MCF 10A (cell line): ENCODE results near the gene PPHLN1. TPM values are rescaled to one million over a fixed set of nuclear protein-coding genes. Genes with fewer than 3 reads are reported as not detected.
"Not testable (repeated sequence)": the region's sequence is repeated elsewhere in the genome, so short reads cannot be mapped to it uniquely, and the experiment has no call there.

Experiments
- BruUV-seq: library from RNA; stranded (reverse); fragments of 400-500 nt; replicated peaks from 2 replicates; lab custom pipeline; 2021; lab: Mats Ljungman, UMichigan
- CTCF ChIA-PET: fragments of 300-600 bp; sonication (Branson Sonifier 250); formaldehyde crosslinking; extraction: SDS; loops from one replicate; lab custom pipeline; 2021; ENCODE audit warnings: antibody characterized with exemption, inconsistent platforms; lab: Yijun Ruan, JAX
- POLR2A ChIA-PET: fragments of 300-600, 350-650 bp; sonication (Branson Sonifier 250); formaldehyde crosslinking; extraction: SDS; loops from one replicate; lab custom pipeline; 2020; ENCODE audit warnings: antibody characterized with exemption, inconsistent platforms; lab: Yijun Ruan, JAX
- DNase-seq: peaks from one replicate; pipeline ENCODE4 v3.0.0-alpha.2; 2018; ENCODE audit not compliant: unreplicated experiment
- H3K27ac Mint-ChIP-seq: one replicate; pipeline ENCODE4 v1.8.0; 2022; ENCODE audit warnings: mild to moderate bottlenecking, low read depth, mixed read lengths; ENCODE audit not compliant: unreplicated experiment
- H3K27me3 Mint-ChIP-seq: one replicate; pipeline ENCODE4 v1.8.0; 2022; ENCODE audit warnings: mixed read lengths; ENCODE audit not compliant: insufficient read depth, unreplicated experiment
- H3K36me3 Mint-ChIP-seq: one replicate; pipeline ENCODE4 v1.8.0; 2022; ENCODE audit warnings: mild to moderate bottlenecking, moderate library complexity, mixed read lengths; ENCODE audit not compliant: insufficient read depth, unreplicated experiment
- H3K4me1 Mint-ChIP-seq: one replicate; pipeline ENCODE4 v1.8.0; 2022; ENCODE audit warnings: mixed read lengths; ENCODE audit not compliant: insufficient read depth, unreplicated experiment
- H3K4me3 Mint-ChIP-seq: one replicate; pipeline ENCODE4 v1.8.0; 2022; ENCODE audit warnings: mild to moderate bottlenecking, moderate library complexity, mixed read lengths; ENCODE audit not compliant: unreplicated experiment
- H3K9me3 Mint-ChIP-seq: one replicate; pipeline ENCODE4 v1.8.0; 2022; ENCODE audit warnings: mixed read lengths; ENCODE audit not compliant: unreplicated experiment
- intact Hi-C: fragments of 100-400 bp; cut with micrococcal nuclease; formaldehyde crosslinking; loops from 2 replicates; pipeline ENCODE4 v1.14.1; 2022
- total RNA-seq: library from RNA; stranded (reverse); gene quantifications from 2 replicates; pipeline ENCODE4 v1.2.3, GENCODE V29; 2022
- TF ChIP-seq, protein P1 (sequence below): fragments of 200-600 bp; IDR thresholded peaks from one replicate; pipeline ENCODE4 v1.8.0; 2022; ENCODE audit warnings: antibody characterized with exemption, mild to moderate bottlenecking; ENCODE audit not compliant: unreplicated experiment

The PPHLN1 gene
- total RNA-seq, 1 experiment from 2014 or later: 54.5 TPM

DNA sequence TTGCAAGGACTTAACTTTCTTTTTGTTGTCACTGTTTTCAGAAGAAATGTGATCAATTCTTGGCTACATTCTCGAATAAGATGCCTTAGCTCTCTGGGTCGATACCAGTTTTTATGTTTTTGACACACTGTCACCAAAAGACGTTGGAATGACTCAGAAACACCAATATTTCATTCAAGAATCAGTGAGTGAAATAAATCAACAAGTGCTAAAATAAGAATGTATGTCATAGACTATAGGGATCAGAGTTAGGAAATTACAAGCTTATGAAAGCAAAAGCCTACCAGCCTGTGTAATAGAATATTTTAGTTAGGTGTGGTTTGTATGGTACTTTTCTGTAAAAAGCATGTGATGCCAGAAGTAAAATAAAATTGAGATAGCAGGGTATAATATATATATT, 17.8 kb downstream of the PPHLN1 start:
- no peaks in the 10 kb centered on the region for H3K9me3 Mint-ChIP-seq
- H3K4me3 Mint-ChIP-seq: no peak overlapping the region
- peaks cover 7% of the 10 kb centered on the region for H3K36me3 Mint-ChIP-seq
- no TSS peak for BruUV-seq
- peaks cover 19% of the 10 kb centered on the region for H3K4me1 Mint-ChIP-seq
- intact Hi-C loops: no loop called here
- DNase-seq: no peak
- POLR2A ChIA-PET: interaction anchor here (0.8 to 2.3 kb wide), 3 partner anchors 10 to 1462 kb away, joined by 3 to 7 read pairs (median 3); partner anchors contain the start of genes PPHLN1 and TWF1
- no peaks in the 10 kb centered on the region for H3K27me3 Mint-ChIP-seq
- peak overlapping the region; percentile 47 for H3K27ac Mint-ChIP-seq
- CTCF ChIA-PET: interaction anchor here (0.7 kb wide), 1 partner anchor 12 kb away, joined by 5 read pairs; no protein-coding TSS in a partner anchor
- TF ChIP-seq, protein P1, sequence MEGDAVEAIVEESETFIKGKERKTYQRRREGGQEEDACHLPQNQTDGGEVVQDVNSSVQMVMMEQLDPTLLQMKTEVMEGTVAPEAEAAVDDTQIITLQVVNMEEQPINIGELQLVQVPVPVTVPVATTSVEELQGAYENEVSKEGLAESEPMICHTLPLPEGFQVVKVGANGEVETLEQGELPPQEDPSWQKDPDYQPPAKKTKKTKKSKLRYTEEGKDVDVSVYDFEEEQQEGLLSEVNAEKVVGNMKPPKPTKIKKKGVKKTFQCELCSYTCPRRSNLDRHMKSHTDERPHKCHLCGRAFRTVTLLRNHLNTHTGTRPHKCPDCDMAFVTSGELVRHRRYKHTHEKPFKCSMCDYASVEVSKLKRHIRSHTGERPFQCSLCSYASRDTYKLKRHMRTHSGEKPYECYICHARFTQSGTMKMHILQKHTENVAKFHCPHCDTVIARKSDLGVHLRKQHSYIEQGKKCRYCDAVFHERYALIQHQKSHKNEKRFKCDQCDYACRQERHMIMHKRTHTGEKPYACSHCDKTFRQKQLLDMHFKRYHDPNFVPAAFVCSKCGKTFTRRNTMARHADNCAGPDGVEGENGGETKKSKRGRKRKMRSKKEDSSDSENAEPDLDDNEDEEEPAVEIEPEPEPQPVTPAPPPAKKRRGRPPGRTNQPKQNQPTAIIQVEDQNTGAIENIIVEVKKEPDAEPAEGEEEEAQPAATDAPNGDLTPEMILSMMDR: no peak

DNA sequence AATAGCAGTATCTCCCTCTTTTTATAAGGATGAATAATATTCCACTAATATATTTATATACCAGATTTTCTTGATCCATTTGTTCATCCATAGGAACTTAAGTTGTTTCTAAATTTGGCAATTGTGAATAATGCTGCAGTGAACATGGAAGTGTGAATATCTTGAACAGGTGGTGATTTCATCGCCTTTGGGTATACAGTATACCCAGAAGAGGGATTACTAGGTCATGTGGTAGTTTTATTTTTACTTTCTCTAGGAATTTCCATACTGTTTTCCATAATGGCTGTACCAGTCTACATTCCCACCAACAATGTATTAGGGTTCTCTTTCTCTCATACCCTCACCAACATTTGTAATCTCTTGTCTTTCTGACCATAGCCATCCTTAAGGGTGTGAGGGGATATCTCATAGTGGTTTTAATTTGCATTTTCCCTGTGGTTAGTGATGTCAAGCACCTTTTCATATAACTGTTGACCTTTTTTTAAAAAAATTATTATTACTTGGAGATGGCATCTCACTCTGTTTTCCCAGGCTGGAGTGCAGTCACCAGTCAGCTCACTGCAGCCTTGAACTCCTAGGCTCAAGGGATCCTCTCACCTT, 20.5 kb downstream of the PPHLN1 start:
- intact Hi-C loops: no loop called here
- ChIA-PET POLR2A (interaction anchor here (0.8 to 2.1 kb wide), 3 partner anchors 11 to 227 kb away, joined by 3 to 7 read pairs (median 4); no protein-coding TSS in a partner anchor), CTCF (interaction anchor here (0.7 to 4.7 kb wide), 5 partner anchors 15 to 292 kb away, joined by 3 to 31 read pairs (median 3); no protein-coding TSS in a partner anchor)
- H3K4me1 Mint-ChIP-seq: peaks cover 12% of the 10 kb centered on the region
- no peaks in the 10 kb centered on the region for H3K27me3 Mint-ChIP-seq
- no peak for DNase-seq
- no peak overlapping the region for H3K4me3 Mint-ChIP-seq
- no peaks in the 10 kb centered on the region for H3K9me3 Mint-ChIP-seq
- H3K36me3 Mint-ChIP-seq: no peaks in the 10 kb centered on the region
- TF ChIP-seq, protein P1: no peak
- no peak overlapping the region for H3K27ac Mint-ChIP-seq
- BruUV-seq: no TSS peak

DNA sequence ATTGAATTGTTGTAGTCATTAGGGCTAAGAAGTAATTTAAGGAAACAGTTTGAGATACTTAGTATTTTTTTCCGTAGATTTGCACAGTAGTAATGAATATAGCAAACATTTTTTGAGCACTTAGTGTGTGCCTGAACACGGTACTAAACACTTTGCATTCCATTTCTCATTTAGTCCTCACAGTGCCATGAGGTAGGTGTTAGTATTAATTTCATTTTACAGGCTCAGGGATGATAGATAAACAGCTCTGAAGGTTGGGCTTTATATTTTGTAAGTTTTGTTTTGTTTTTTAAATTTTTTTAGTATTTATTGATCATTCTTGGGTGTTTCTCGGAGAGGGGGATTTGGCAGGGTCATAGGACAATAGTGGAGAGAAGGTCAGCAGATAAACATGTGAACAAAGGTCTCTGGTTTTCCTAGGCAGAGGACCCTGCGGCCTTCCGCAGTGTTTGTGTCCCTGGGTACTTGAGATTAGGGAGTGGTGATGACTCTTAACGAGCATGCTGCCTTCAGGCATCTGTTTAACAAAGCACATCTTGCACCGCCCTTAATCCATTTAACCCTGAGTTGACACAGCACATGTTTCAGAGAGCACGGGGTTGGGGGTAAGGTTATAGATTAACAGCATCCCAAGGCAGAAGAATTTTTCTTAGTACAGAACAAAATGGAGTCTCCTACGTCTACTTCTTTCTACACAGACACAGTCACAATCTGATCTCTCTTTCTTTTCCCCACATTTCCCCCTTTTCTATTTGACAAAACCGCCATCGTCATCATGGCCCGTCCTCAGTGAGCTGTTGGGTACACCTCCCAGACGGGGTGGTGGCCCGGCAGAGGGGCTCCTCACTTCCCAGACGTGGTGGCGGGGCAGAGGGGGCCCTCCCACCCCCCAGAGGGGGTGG, 23.4 kb downstream of the PPHLN1 start:
- peak overlapping the region; percentile 80 for H3K27ac Mint-ChIP-seq
- intact Hi-C loops, H3K36me3 Mint-ChIP-seq, BruUV-seq, H3K4me3 Mint-ChIP-seq, H3K9me3 Mint-ChIP-seq, H3K4me1 Mint-ChIP-seq, H3K27me3 Mint-ChIP-seq, DNase-seq: not testable (repeated sequence)
- CTCF ChIA-PET: interaction anchor here (1.4 to 4.7 kb wide), 3 partner anchors 17 to 325 kb away, joined by 4 to 31 read pairs (median 4); no protein-coding TSS in a partner anchor
- POLR2A ChIA-PET: interaction anchor here (0.6 to 1.8 kb wide), 9 partner anchors 10 to 1141 kb away, joined by 3 to 11 read pairs (median 3); partner anchors contain the start of genes PPHLN1 and ZCRB1

DNA sequence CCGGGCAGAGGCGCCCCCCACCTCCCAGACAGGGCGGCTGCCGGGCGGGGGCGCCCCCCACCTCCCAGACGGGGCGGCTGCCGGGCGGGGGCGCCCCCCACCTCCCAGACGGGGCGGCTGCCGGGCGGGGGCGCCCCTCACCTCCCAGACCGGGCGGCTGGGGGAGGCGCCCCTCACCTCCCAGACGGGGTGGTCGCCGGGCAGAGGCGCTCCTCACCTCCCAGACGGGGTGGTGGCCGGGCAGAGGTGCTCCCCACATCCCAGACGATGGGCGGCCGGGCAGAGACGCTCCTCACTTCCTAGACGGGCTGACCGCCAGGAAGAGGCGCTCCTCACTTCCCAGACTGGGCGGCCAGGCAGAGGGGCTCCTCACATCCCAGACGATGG, 24.0 kb downstream of the PPHLN1 start:
- H3K36me3 Mint-ChIP-seq, H3K9me3 Mint-ChIP-seq, CTCF ChIA-PET, BruUV-seq, H3K4me1 Mint-ChIP-seq, H3K4me3 Mint-ChIP-seq, POLR2A ChIA-PET, intact Hi-C loops, H3K27ac Mint-ChIP-seq, DNase-seq, H3K27me3 Mint-ChIP-seq: not testable (repeated sequence)
